Chondrocyte (in vitro differentiated cells): Measurements from ENCODE around the gene METTL5. TPM values are rescaled to one million over a fixed set of nuclear protein-coding genes. Genes with fewer than 3 reads are reported as not detected.

Experiments
- DNase-seq: peaks from one replicate; pipeline ENCODE4 v3.0.0; 2021; ENCODE audit warnings: mixed read lengths, low spot score
- H3K27ac Mint-ChIP-seq: one replicate; pipeline ENCODE4 v1.8.0; 2021; ENCODE audit warnings: mild to moderate bottlenecking, moderate library complexity, mixed read lengths; ENCODE audit not compliant: unreplicated experiment
- H3K27me3 Mint-ChIP-seq: 2 replicates; pipeline ENCODE4 v1.8.0; 2021; ENCODE audit warnings: low read depth, mixed read lengths
- H3K36me3 Mint-ChIP-seq: 2 replicates; pipeline ENCODE4 v1.8.0; 2021; ENCODE audit warnings: low read depth, mixed read lengths
- H3K4me1 Mint-ChIP-seq: 2 replicates; pipeline ENCODE4 v1.8.0; 2021; ENCODE audit warnings: low read depth, mild to moderate bottlenecking, mixed read lengths
- H3K4me3 Mint-ChIP-seq: one replicate; pipeline ENCODE4 v1.8.0; 2021; ENCODE audit warnings: mild to moderate bottlenecking, moderate library complexity, mixed read lengths; ENCODE audit not compliant: unreplicated experiment
- H3K9me3 Mint-ChIP-seq: 2 replicates; pipeline ENCODE4 v1.8.0; 2021; ENCODE audit warnings: low read depth, mixed read lengths
- CTCF ChIP-seq: fragments of 200-600 bp; sonication (generic); IDR thresholded peaks from 2 replicates; pipeline ENCODE4 v1.5.0; 2021; ENCODE audit warnings: antibody characterized with exemption, mild to moderate bottlenecking, moderate library complexity
- total RNA-seq: library from RNA; stranded (reverse); gene quantifications from 3 replicates; pipeline ENCODE4 v1.2.1, GENCODE V29; 2021

The METTL5 gene
- total RNA-seq, 1 donor from 2014 or later: 45.2 TPM

DNA sequence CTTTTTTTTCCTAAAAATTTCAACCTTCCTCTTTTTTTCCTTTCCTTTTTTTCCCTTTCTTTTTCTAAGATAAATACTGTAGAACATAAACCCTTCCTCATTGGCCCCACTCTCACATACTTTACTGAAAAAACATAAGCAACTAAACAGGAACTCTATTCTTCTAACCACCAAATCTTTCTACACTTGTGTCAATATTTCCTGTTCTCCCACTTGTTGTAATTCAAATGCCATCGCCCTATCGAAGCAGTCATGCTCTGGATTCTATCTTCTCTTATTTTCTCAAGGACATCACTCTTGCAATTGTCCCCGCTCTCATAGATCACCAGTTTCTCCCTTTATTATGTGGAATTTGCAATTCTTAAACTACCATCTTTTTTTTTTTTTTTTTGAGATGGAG lies 46.3 kb downstream of the METTL5 start:
- TF ChIP-seq CTCF: no peak
- H3K27me3 Mint-ChIP-seq: no peaks in the 10 kb centered on the region
- no peak for DNase-seq
- H3K4me3 Mint-ChIP-seq: no peak overlapping the region
- H3K27ac Mint-ChIP-seq: no peak overlapping the region
- H3K36me3 Mint-ChIP-seq: no peaks in the 10 kb centered on the region
- no peaks in the 10 kb centered on the region for H3K9me3 Mint-ChIP-seq
- H3K4me1 Mint-ChIP-seq: peaks cover 20% of the 10 kb centered on the region

GRCh38 chr2:169776252-169776761 lies 48.4 kb downstream of the METTL5 start:
- Mint-ChIP-seq H3K9me3 (no peaks in the 10 kb centered on the region), H3K27ac (peak overlapping the region; percentile 79), H3K4me1 (peaks cover 20% of the 10 kb centered on the region), H3K36me3 (no peaks in the 10 kb centered on the region), H3K4me3 (no peak overlapping the region), H3K27me3 (no peaks in the 10 kb centered on the region)
- no peak for TF ChIP-seq CTCF
- DNase-seq: no peak

- H3K4me3 Mint-ChIP-seq: no peak overlapping the region
- no peaks in the 10 kb centered on the region for H3K36me3 Mint-ChIP-seq
- no peaks in the 10 kb centered on the region for H3K27me3 Mint-ChIP-seq
- H3K27ac Mint-ChIP-seq: peak overlapping the region; percentile 79
- TF ChIP-seq CTCF: no peak
- H3K4me1 Mint-ChIP-seq: peaks cover 20% of the 10 kb centered on the region
- no peak for DNase-seq
- H3K9me3 Mint-ChIP-seq: no peaks in the 10 kb centered on the region
These were observed 48.9 kb downstream of the METTL5 start for GRCh38 chr2:169775765-169776164.

- H3K4me3 Mint-ChIP-seq: no peak overlapping the region
- H3K27ac Mint-ChIP-seq: no peak overlapping the region
- H3K9me3 Mint-ChIP-seq: no peaks in the 10 kb centered on the region
- H3K36me3 Mint-ChIP-seq: no peaks in the 10 kb centered on the region
- no peak for TF ChIP-seq CTCF
- no peaks in the 10 kb centered on the region for H3K27me3 Mint-ChIP-seq
- peaks cover 20% of the 10 kb centered on the region for H3K4me1 Mint-ChIP-seq
- no peak for DNase-seq
These were observed 49.4 kb downstream of the METTL5 start for GRCh38 chr2:169775354-169775753.

- TF ChIP-seq CTCF: no peak
- DNase-seq: no peak
- H3K27me3 Mint-ChIP-seq: no peaks in the 10 kb centered on the region
- peaks cover 14% of the 10 kb centered on the region for H3K4me1 Mint-ChIP-seq
- no peaks in the 10 kb centered on the region for H3K36me3 Mint-ChIP-seq
- no peak overlapping the region for H3K4me3 Mint-ChIP-seq
- H3K9me3 Mint-ChIP-seq: no peaks in the 10 kb centered on the region
- H3K27ac Mint-ChIP-seq: no peak overlapping the region
These were observed 52.1 kb downstream of the METTL5 start for GRCh38 chr2:169772651-169773050.
